Trophoblast cell (in vitro differentiated cells and primary cell): Measurements from ENCODE around the gene GALNTL6.
"Not testable (repeated sequence)": the region's sequence is repeated elsewhere in the genome, so short reads cannot be mapped to it uniquely, and the experiment has no call there.

ENCODE experiments used
- DNase-seq, 2 donors: peaks; one replicate each; pipeline ENCODE4 v3.0.0-alpha.2; 2016
- H2AFZ ChIP-seq: 2 replicates; pipeline ENCODE4 v1.6.1; 2013; ENCODE audit warnings: low read length, moderate library complexity, mild to moderate bottlenecking; ENCODE audit not compliant: insufficient read depth, poor library complexity
- H2AK5ac ChIP-seq: 2 replicates; pipeline ENCODE4 v1.6.1; 2013; ENCODE audit warnings: mild to moderate bottlenecking, low read length
- H2BK120ac ChIP-seq: 2 replicates; pipeline ENCODE4 v1.6.1; 2013; ENCODE audit warnings: low read length, mild to moderate bottlenecking, moderate library complexity; ENCODE audit not compliant: insufficient read depth, poor library complexity
- H2BK12ac ChIP-seq: 2 replicates; pipeline ENCODE4 v1.6.1; 2013; ENCODE audit warnings: mild to moderate bottlenecking, low read length, moderate library complexity
- H2BK5ac ChIP-seq: 2 replicates; pipeline ENCODE4 v1.6.1; 2013; ENCODE audit warnings: low read length, low read depth, moderate library complexity, mild to moderate bottlenecking; ENCODE audit not compliant: poor library complexity
- H3K14ac ChIP-seq: 2 replicates; pipeline ENCODE4 v1.6.1; 2013; ENCODE audit warnings: mild to moderate bottlenecking, low read length
- H3K18ac ChIP-seq: 2 replicates; pipeline ENCODE4 v1.6.1; 2013; ENCODE audit warnings: mild to moderate bottlenecking, low read length
- H3K23ac ChIP-seq: 2 replicates; pipeline ENCODE4 v1.6.1; 2013; ENCODE audit warnings: low read length
- H3K27ac ChIP-seq: 2 replicates; pipeline ENCODE4 v1.5.1; 2013; ENCODE audit warnings: low read depth, mild to moderate bottlenecking, inconsistent platforms, low read length, moderate library complexity
- H3K27me3 ChIP-seq: 2 replicates; pipeline ENCODE4 v1.6.1; 2013; ENCODE audit warnings: inconsistent platforms, mild to moderate bottlenecking, low read length, moderate library complexity; ENCODE audit not compliant: insufficient read depth
- H3K36me3 ChIP-seq, 2 experiments: 1 replicate in 1 of 2; 2 replicates in 1 of 2; pipeline ENCODE4 v1.6.1; 2013; ENCODE audit warnings: low read length in 2 of 2, mild to moderate bottlenecking in 2 of 2, moderate library complexity in 1 of 2; ENCODE audit not compliant: insufficient read depth in 2 of 2, control insufficient read depth in 1 of 2
- H3K4ac ChIP-seq: 2 replicates; pipeline ENCODE4 v1.6.1; 2013; ENCODE audit warnings: low read depth, mild to moderate bottlenecking, low read length, moderate library complexity
- H3K4me1 ChIP-seq, 2 experiments: 1 replicate in 1 of 2; 2 replicates in 1 of 2; pipeline ENCODE4 v1.6.1; 2013; ENCODE audit warnings: low read length in 2 of 2, mild to moderate bottlenecking in 2 of 2, moderate library complexity in 1 of 2; ENCODE audit not compliant: insufficient read depth in 2 of 2, control insufficient read depth in 1 of 2
- H3K4me2 ChIP-seq: 2 replicates; pipeline ENCODE4 v1.6.1; 2013; ENCODE audit warnings: inconsistent platforms, mild to moderate bottlenecking, low read length, moderate library complexity
- H3K4me3 ChIP-seq: 2 replicates; pipeline ENCODE4 v1.5.1; 2013; ENCODE audit warnings: mild to moderate bottlenecking, low read depth, low read length, inconsistent platforms
- H3K79me1 ChIP-seq: one replicate; pipeline ENCODE4 v1.6.1; 2013; ENCODE audit warnings: low read length
- H3K79me2 ChIP-seq: 2 replicates; pipeline ENCODE4 v1.6.1; 2013; ENCODE audit warnings: low read length, mild to moderate bottlenecking; ENCODE audit not compliant: control insufficient read depth, insufficient read depth, poor library complexity
- H3K9ac ChIP-seq: 2 replicates; pipeline ENCODE4 v1.6.1; 2013; ENCODE audit warnings: mild to moderate bottlenecking, low read length
- H3K9me3 ChIP-seq: 2 replicates; pipeline ENCODE4 v1.6.1; 2013; ENCODE audit warnings: low read depth, mild to moderate bottlenecking, control low read depth, inconsistent platforms, low read length; ENCODE audit not compliant: insufficient read depth
- H4K12ac ChIP-seq: 2 replicates; pipeline ENCODE4 v1.6.1; 2013; ENCODE audit warnings: low read depth, mild to moderate bottlenecking, low read length, moderate library complexity
- H4K8ac ChIP-seq: 2 replicates; pipeline ENCODE4 v1.6.1; 2013; ENCODE audit warnings: low read depth, mild to moderate bottlenecking, low read length, moderate library complexity
- H4K91ac ChIP-seq: one replicate; pipeline ENCODE4 v1.6.1; 2013; ENCODE audit warnings: low read depth, mild to moderate bottlenecking, low read length, moderate library complexity
- WGBS: extraction: QIAGEN DNeasy Blood & Tissue Kit; methylation state at CpG from one replicate; pipeline ENCODE4 v1.1.7; 2013; ENCODE audit warnings: missing lambda C conversion rate; ENCODE audit not compliant: insufficient read length, insufficient coverage; ENCODE audit errors: extremely low coverage; 5-methylcytosine and 5-hydroxymethylcytosine counted together

The GALNTL6 gene

DNA sequence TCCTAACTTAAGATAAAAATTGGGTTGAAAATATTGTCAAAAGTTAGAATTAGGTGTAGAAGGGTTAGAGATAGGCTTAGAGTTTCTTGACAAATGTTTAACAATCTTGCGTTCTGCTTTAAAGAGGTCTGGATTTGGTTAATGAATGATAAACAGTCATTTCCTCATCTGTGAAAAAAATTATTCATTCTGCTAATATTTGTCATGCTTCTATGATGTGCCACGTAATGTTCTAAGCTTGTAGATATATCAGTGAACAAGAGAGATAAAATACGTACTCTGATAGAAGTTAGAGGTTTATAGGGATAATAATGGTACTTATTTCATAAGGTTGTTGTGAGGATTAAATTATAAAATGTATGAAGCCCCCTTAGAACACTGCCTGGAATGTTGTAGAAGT lies 912.4 kb downstream of the GALNTL6 start:
- no peak overlapping the region for H4K12ac ChIP-seq
- no peaks in the 10 kb centered on the region for H3K27me3 ChIP-seq
- no peak overlapping the region for H3K4me3 ChIP-seq
- no peaks in the 10 kb centered on the region for H3K9me3 ChIP-seq
- no peak overlapping the region for H3K14ac ChIP-seq
- H2BK5ac ChIP-seq: no peak overlapping the region
- H3K4me1 ChIP-seq: no peaks in the 10 kb centered on the region
- no peak overlapping the region for H2BK12ac ChIP-seq
- H3K79me2 ChIP-seq: no peaks in the 10 kb centered on the region
- no peaks in the 10 kb centered on the region for H3K79me1 ChIP-seq
- H3K4me2 ChIP-seq: no peak overlapping the region
- H3K4ac ChIP-seq: no peak overlapping the region
- H4K91ac ChIP-seq: no peak overlapping the region
- DNase-seq: peak in 1 of 2 donors; percentile 65
- no peak overlapping the region for H2BK120ac ChIP-seq
- H3K18ac ChIP-seq: no peak overlapping the region
- H4K8ac ChIP-seq: no peak overlapping the region
- no peak overlapping the region for H2AFZ ChIP-seq
- WGBS: no CpG with 5 or more reads among the region's 3 CpGs
- H3K9ac ChIP-seq: no peak overlapping the region
- H3K23ac ChIP-seq: no peak overlapping the region
- no peaks in the 10 kb centered on the region for H3K36me3 ChIP-seq
- H3K27ac ChIP-seq: no peak overlapping the region
- no peak overlapping the region for H2AK5ac ChIP-seq

- no peak overlapping the region for H3K27ac ChIP-seq
- peak in 1 of 2 donors; percentile 6 for DNase-seq
- H3K23ac ChIP-seq: no peak overlapping the region
- H4K91ac ChIP-seq: no peak overlapping the region
- H3K36me3 ChIP-seq: no peaks in the 10 kb centered on the region
- H2BK120ac ChIP-seq: no peak overlapping the region
- no peak overlapping the region for H2BK5ac ChIP-seq
- no CpG with 5 or more reads among the region's 15 CpGs for WGBS
- no peaks in the 10 kb centered on the region for H3K9me3 ChIP-seq
- H3K14ac ChIP-seq: no peak overlapping the region
- H2BK12ac ChIP-seq: no peak overlapping the region
- no peaks in the 10 kb centered on the region for H3K4me1 ChIP-seq
- no peaks in the 10 kb centered on the region for H3K27me3 ChIP-seq
- H4K8ac ChIP-seq: no peak overlapping the region
- no peaks in the 10 kb centered on the region for H3K79me2 ChIP-seq
- H3K9ac ChIP-seq: no peak overlapping the region
- H3K4me2 ChIP-seq: no peak overlapping the region
- H3K4ac ChIP-seq: no peak overlapping the region
- no peak overlapping the region for H2AFZ ChIP-seq
- no peak overlapping the region for H3K4me3 ChIP-seq
- no peak overlapping the region for H2AK5ac ChIP-seq
- H4K12ac ChIP-seq: no peak overlapping the region
- no peaks in the 10 kb centered on the region for H3K79me1 ChIP-seq
- H3K18ac ChIP-seq: no peak overlapping the region
Measured at GRCh38 chr4:172726001-172726423, 912.8 kb downstream of the GALNTL6 start.

DNA sequence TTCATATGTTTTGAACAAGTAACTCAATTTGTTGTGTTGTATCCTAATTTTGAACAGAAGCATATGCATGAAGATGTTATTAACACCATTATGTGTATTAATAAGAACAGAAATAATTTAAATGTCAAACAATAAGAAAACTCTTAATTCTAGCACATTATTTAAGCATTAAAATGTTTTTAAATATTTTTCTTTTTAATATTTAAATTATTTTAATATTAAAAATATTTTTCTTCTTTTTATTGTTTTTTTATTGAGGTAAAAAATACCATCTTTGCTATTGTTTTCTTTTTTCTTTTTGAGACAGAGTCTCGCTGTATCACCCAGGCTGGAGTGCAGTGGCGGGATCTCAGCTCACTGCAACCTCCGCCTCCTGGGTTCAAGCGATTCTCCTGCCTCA lies 914.4 kb downstream of the GALNTL6 start:
- Histone ChIP-seq H3K23ac (no peak overlapping the region), H3K27ac (no peak overlapping the region), H4K91ac (no peak overlapping the region), H3K9ac (no peak overlapping the region), H4K8ac (no peak overlapping the region), H3K36me3 (no peaks in the 10 kb centered on the region), H3K4me3 (no peak overlapping the region), H3K27me3 (no peaks in the 10 kb centered on the region), H2BK5ac (no peak overlapping the region), H3K14ac (no peak overlapping the region), H2AK5ac (no peak overlapping the region), H4K12ac (no peak overlapping the region), H3K79me2 (no peaks in the 10 kb centered on the region), H3K9me3 (no peaks in the 10 kb centered on the region), H2AFZ (no peak overlapping the region), H2BK120ac (no peak overlapping the region), H3K4me1 (no peaks in the 10 kb centered on the region), H2BK12ac (no peak overlapping the region), H3K4me2 (no peak overlapping the region), H3K18ac (no peak overlapping the region), H3K79me1 (no peaks in the 10 kb centered on the region), H3K4ac (no peak overlapping the region)
- no peak for DNase-seq
- no CpG with 5 or more reads among the region's 4 CpGs for WGBS

- H3K4me3 ChIP-seq, DNase-seq, H2AFZ ChIP-seq, H4K8ac ChIP-seq, H3K27ac ChIP-seq, H2BK120ac ChIP-seq, H3K9ac ChIP-seq, H3K14ac ChIP-seq, H4K12ac ChIP-seq, H2BK5ac ChIP-seq, H3K18ac ChIP-seq, H3K79me2 ChIP-seq, H3K36me3 ChIP-seq, H2AK5ac ChIP-seq, H3K9me3 ChIP-seq, H3K27me3 ChIP-seq, H4K91ac ChIP-seq, H3K4ac ChIP-seq, H2BK12ac ChIP-seq, H3K23ac ChIP-seq, H3K4me1 ChIP-seq, H3K4me2 ChIP-seq, H3K79me1 ChIP-seq: not testable (repeated sequence)
- no CpG with 5 or more reads among the region's 3 CpGs for WGBS
Measured at GRCh38 chr4:172733645-172734044, 920.4 kb downstream of the GALNTL6 start.
